Mammary epithelial cell (primary cell): ENCODE data around the gene SSU72.

Experiments used
- CTCF ChIP-seq, 2 donors: IDR thresholded peaks in 1 of 2; conservative IDR thresholded peaks in 1 of 2; 2 replicates each; pipeline ENCODE4 v1.5.1; 2011 to 2012; ENCODE audit warnings: inconsistent platforms in 2 of 2, low read length in 2 of 2, mild to moderate bottlenecking in 2 of 2, control low read depth in 1 of 2, low read depth in 1 of 2; ENCODE audit not compliant: insufficient read depth in 1 of 2; ENCODE audit errors: extremely low read depth in 1 of 2
- EZH2 ChIP-seq: IDR thresholded peaks from 2 replicates; pipeline ENCODE4 v1.6.1; 2012; ENCODE audit warnings: low read length, inconsistent platforms, borderline replicate concordance

GRCh38 chr1:1542766-1543705 lies 31.6 kb downstream of the SSU72 start:
- TF ChIP-seq CTCF (conservative IDR thresholded peaks at IDR 0.05 in 1 of 2, IDR thresholded peaks at IDR 0.05 in 1 of 2; ENCODE audit: extremely low read depth in 1 of 2, insufficient read depth in 1 of 2, low read depth in 1 of 2, low read length in 2 of 2) (no peak), EZH2 (no peak)
